Natural killer cell treated with Interleukin-12 subunit alpha and Interleukin-12 subunit beta and Interleukin-15 and Interleukin-18, amount 100 ng/mL, for 72 hours (primary cell): Measurements from ENCODE around the gene NFIB. TPM values are rescaled to one million over a fixed set of nuclear protein-coding genes. Genes with fewer than 3 reads are reported as not detected.

ENCODE experiments used
- ATAC-seq, 2 donors: fragments of 150-1000 bp; cut with Tn5 transposase in 1 of 2; sonication (Bioruptor Pico), chemical (Tn5 transposase) in 1 of 2; 2 replicates each; pipeline ENCODE4 v1.10.0; 2021
- DNase-seq: peaks from one replicate; pipeline ENCODE4 v3.0.0; 2022; ENCODE audit warnings: low spot score
- H3K27ac Mint-ChIP-seq, 2 donors: 1 replicate in 1 of 2; 2 replicates in 1 of 2; pipeline ENCODE4 v1.8.0; 2022; ENCODE audit warnings: mixed read lengths in 2 of 2, mild to moderate bottlenecking in 1 of 2, moderate library complexity in 1 of 2
- H3K27me3 Mint-ChIP-seq, 2 donors: 1 replicate in 1 of 2; 2 replicates in 1 of 2; pipeline ENCODE4 v1.8.0; 2022; ENCODE audit warnings: mixed read lengths in 2 of 2
- H3K36me3 Mint-ChIP-seq: one replicate; pipeline ENCODE4 v1.8.0; 2022; ENCODE audit warnings: mixed read lengths
- H3K4me1 Mint-ChIP-seq, 2 donors: 1 replicate in 1 of 2; 2 replicates in 1 of 2; pipeline ENCODE4 v1.8.0; 2022; ENCODE audit warnings: low read depth in 2 of 2, mixed read lengths in 2 of 2, mild to moderate bottlenecking in 1 of 2
- H3K4me3 Mint-ChIP-seq: one replicate; pipeline ENCODE4 v1.8.0; 2022; ENCODE audit warnings: mixed read lengths
- H3K9me3 Mint-ChIP-seq: 2 replicates; pipeline ENCODE4 v1.8.0; 2022; ENCODE audit warnings: mixed read lengths
- total RNA-seq, 2 donors: library from RNA; stranded (reverse); gene quantifications; one replicate each; pipeline ENCODE4 v1.2.3, GENCODE V29; 2022

Gene NFIB
- total RNA-seq, 2 donors from 2014 or later = not detected

GRCh38 chr9:14136047-14136635 lies 177.8 kb downstream of the NFIB start:
- DNase-seq = no peak
- no peaks in the 10 kb centered on the region for H3K36me3 Mint-ChIP-seq
- H3K4me1 Mint-ChIP-seq = no peaks in the 10 kb centered on the region
- no peak for ATAC-seq
- no peak overlapping the region for H3K27ac Mint-ChIP-seq
- H3K4me3 Mint-ChIP-seq = no peak overlapping the region
- no peaks in the 10 kb centered on the region for H3K27me3 Mint-ChIP-seq
- H3K9me3 Mint-ChIP-seq = peaks cover 5% of the 10 kb centered on the region

- Mint-ChIP-seq H3K4me3 (no peak overlapping the region), H3K4me1 (no peaks in the 10 kb centered on the region), H3K36me3 (no peaks in the 10 kb centered on the region), H3K9me3 (peaks cover 9% of the 10 kb centered on the region), H3K27me3 (no peaks in the 10 kb centered on the region), H3K27ac (no peak overlapping the region)
- DNase-seq = no peak
- ATAC-seq = no peak
These were observed 178.5 kb downstream of the NFIB start for GRCh38 chr9:14135421-14135820.

- peaks cover 10% of the 10 kb centered on the region for H3K9me3 Mint-ChIP-seq
- DNase-seq (no peak), ATAC-seq (no peak)
- no peak overlapping the region for H3K27ac Mint-ChIP-seq
- no peaks in the 10 kb centered on the region for H3K36me3 Mint-ChIP-seq
- H3K4me3 Mint-ChIP-seq = no peak overlapping the region
- no peaks in the 10 kb centered on the region for H3K27me3 Mint-ChIP-seq
- H3K4me1 Mint-ChIP-seq = no peaks in the 10 kb centered on the region
These were observed 180.5 kb downstream of the NFIB start for GRCh38 chr9:14133394-14133793.

- Mint-ChIP-seq H3K9me3 (peaks cover 10% of the 10 kb centered on the region), H3K27ac (no peak overlapping the region), H3K4me3 (no peak overlapping the region), H3K36me3 (no peaks in the 10 kb centered on the region), H3K4me1 (no peaks in the 10 kb centered on the region), H3K27me3 (no peaks in the 10 kb centered on the region)
- no peak for DNase-seq
- no peak for ATAC-seq
These were observed 181.2 kb downstream of the NFIB start for GRCh38 chr9:14132775-14133174.

GRCh38 chr9:14131356-14132088 lies 182.4 kb downstream of the NFIB start:
- H3K36me3 Mint-ChIP-seq = no peaks in the 10 kb centered on the region
- H3K9me3 Mint-ChIP-seq = peaks cover 10% of the 10 kb centered on the region
- no peak overlapping the region for H3K4me3 Mint-ChIP-seq
- no peak for ATAC-seq
- H3K4me1 Mint-ChIP-seq = no peaks in the 10 kb centered on the region
- no peak for DNase-seq
- no peaks in the 10 kb centered on the region for H3K27me3 Mint-ChIP-seq
- H3K27ac Mint-ChIP-seq = no peak overlapping the region

- no peak overlapping the region for H3K4me3 Mint-ChIP-seq
- no peak for DNase-seq
- ATAC-seq = no peak
- H3K36me3 Mint-ChIP-seq = no peaks in the 10 kb centered on the region
- H3K9me3 Mint-ChIP-seq = peaks cover 14% of the 10 kb centered on the region
- no peaks in the 10 kb centered on the region for H3K4me1 Mint-ChIP-seq
- no peak overlapping the region for H3K27ac Mint-ChIP-seq
- no peaks in the 10 kb centered on the region for H3K27me3 Mint-ChIP-seq
These were observed 186.3 kb downstream of the NFIB start for GRCh38 chr9:14127656-14128055.

GRCh38 chr9:14119694-14120514 lies 194.0 kb downstream of the NFIB start:
- H3K9me3 Mint-ChIP-seq = peaks cover 6% of the 10 kb centered on the region
- no peaks in the 10 kb centered on the region for H3K36me3 Mint-ChIP-seq
- no peak for DNase-seq
- H3K4me1 Mint-ChIP-seq = no peaks in the 10 kb centered on the region
- no peaks in the 10 kb centered on the region for H3K27me3 Mint-ChIP-seq
- ATAC-seq = no peak
- no peak overlapping the region for H3K27ac Mint-ChIP-seq
- no peak overlapping the region for H3K4me3 Mint-ChIP-seq

GRCh38 chr9:14112226-14112625 lies 201.7 kb downstream of the NFIB start:
- ATAC-seq (no peak), DNase-seq (no peak)
- peaks cover 3% of the 10 kb centered on the region for H3K9me3 Mint-ChIP-seq
- H3K4me1 Mint-ChIP-seq = no peaks in the 10 kb centered on the region
- no peaks in the 10 kb centered on the region for H3K36me3 Mint-ChIP-seq
- no peak overlapping the region for H3K27ac Mint-ChIP-seq
- H3K4me3 Mint-ChIP-seq = no peak overlapping the region
- H3K27me3 Mint-ChIP-seq = no peaks in the 10 kb centered on the region

- no peak overlapping the region for H3K27ac Mint-ChIP-seq
- no peak for DNase-seq
- no peaks in the 10 kb centered on the region for H3K27me3 Mint-ChIP-seq
- H3K4me1 Mint-ChIP-seq = no peaks in the 10 kb centered on the region
- H3K9me3 Mint-ChIP-seq = peaks cover 2% of the 10 kb centered on the region
- no peak for ATAC-seq
- H3K4me3 Mint-ChIP-seq = no peak overlapping the region
- H3K36me3 Mint-ChIP-seq = no peaks in the 10 kb centered on the region
These were observed 202.2 kb downstream of the NFIB start for GRCh38 chr9:14111696-14112095.

- Mint-ChIP-seq H3K27ac (no peak overlapping the region), H3K4me1 (no peaks in the 10 kb centered on the region), H3K36me3 (no peaks in the 10 kb centered on the region), H3K9me3 (no peaks in the 10 kb centered on the region), H3K4me3 (no peak overlapping the region), H3K27me3 (no peaks in the 10 kb centered on the region)
- DNase-seq (no peak), ATAC-seq (no peak)
These were observed 206.0 kb downstream of the NFIB start for GRCh38 chr9:14107977-14108376.

GRCh38 chr9:14107495-14107894 lies 206.4 kb downstream of the NFIB start:
- Mint-ChIP-seq H3K4me1 (no peaks in the 10 kb centered on the region), H3K4me3 (no peak overlapping the region), H3K9me3 (no peaks in the 10 kb centered on the region), H3K27me3 (no peaks in the 10 kb centered on the region), H3K36me3 (no peaks in the 10 kb centered on the region), H3K27ac (no peak overlapping the region)
- ATAC-seq = no peak
- DNase-seq = no peak

GRCh38 chr9:14106699-14107098 lies 207.2 kb downstream of the NFIB start:
- Mint-ChIP-seq H3K9me3 (no peaks in the 10 kb centered on the region), H3K27me3 (no peaks in the 10 kb centered on the region)

GRCh38 chr9:14104496-14104895 lies 209.4 kb downstream of the NFIB start:
- Mint-ChIP-seq H3K4me3 (no peak overlapping the region), H3K27ac (no peak overlapping the region), H3K36me3 (no peaks in the 10 kb centered on the region), H3K27me3 (no peaks in the 10 kb centered on the region), H3K9me3 (no peaks in the 10 kb centered on the region), H3K4me1 (no peaks in the 10 kb centered on the region)
- DNase-seq (no peak), ATAC-seq (no peak)

More at GRCh38 chr9:14106699-14107098, 207.2 kb downstream of the NFIB start:
- ATAC-seq (no peak), DNase-seq (no peak)
- H3K36me3 Mint-ChIP-seq = no peaks in the 10 kb centered on the region
- H3K27ac Mint-ChIP-seq = no peak overlapping the region
- no peaks in the 10 kb centered on the region for H3K4me1 Mint-ChIP-seq
- H3K4me3 Mint-ChIP-seq = no peak overlapping the region

GRCh38 chr9:14103115-14103514 lies 210.8 kb downstream of the NFIB start:
- DNase-seq (no peak), ATAC-seq (no peak)
- no peaks in the 10 kb centered on the region for H3K4me1 Mint-ChIP-seq
- H3K4me3 Mint-ChIP-seq = no peak overlapping the region
- H3K36me3 Mint-ChIP-seq = no peaks in the 10 kb centered on the region
- H3K9me3 Mint-ChIP-seq = no peaks in the 10 kb centered on the region
- H3K27ac Mint-ChIP-seq = no peak overlapping the region
- no peaks in the 10 kb centered on the region for H3K27me3 Mint-ChIP-seq
